Calu3 (cell line): ENCODE data around the gene COL4A4. TPM values are rescaled to one million over a fixed set of nuclear protein-coding genes. Genes with fewer than 3 reads are reported as not detected.

ENCODE experiments used
- BruUV-seq: library from RNA; stranded (reverse); fragments of 400-500 nt; replicated peaks from 2 replicates; lab custom pipeline; 2021; lab: Mats Ljungman, UMichigan
- CTCF ChIA-PET: fragments of 300-600 bp; sonication (Branson Sonifier 250); formaldehyde crosslinking; loops from one replicate; lab custom pipeline; 2022; ENCODE audit warnings: antibody characterized with exemption; lab: Charles Lee
- DNase-seq: peaks from one replicate; pipeline ENCODE4 v3.0.0; 2022
- H3K27ac Mint-ChIP-seq: one replicate; pipeline ENCODE4 v1.8.0; 2022; ENCODE audit warnings: mixed read lengths; ENCODE audit not compliant: unreplicated experiment
- H3K27me3 Mint-ChIP-seq: one replicate; pipeline ENCODE4 v1.8.0; 2022; ENCODE audit warnings: mixed read lengths; ENCODE audit not compliant: unreplicated experiment
- H3K36me3 Mint-ChIP-seq: one replicate; pipeline ENCODE4 v1.8.0; 2022; ENCODE audit warnings: mild to moderate bottlenecking, moderate library complexity, mixed read lengths; ENCODE audit not compliant: insufficient read depth, unreplicated experiment
- H3K4me1 Mint-ChIP-seq: one replicate; pipeline ENCODE4 v1.8.0; 2022; ENCODE audit warnings: mild to moderate bottlenecking, low read depth, mixed read lengths; ENCODE audit not compliant: unreplicated experiment
- H3K4me3 Mint-ChIP-seq: one replicate; pipeline ENCODE4 v1.8.0; 2022; ENCODE audit warnings: mild to moderate bottlenecking, low read depth, moderate library complexity, mixed read lengths; ENCODE audit not compliant: unreplicated experiment
- H3K9me3 Mint-ChIP-seq: one replicate; pipeline ENCODE4 v1.8.0; 2022; ENCODE audit warnings: low read depth, mixed read lengths; ENCODE audit not compliant: unreplicated experiment
- CTCF ChIP-seq: fragments of 200-600 bp; IDR thresholded peaks from one replicate; pipeline ENCODE4 v1.8.0; 2022; ENCODE audit warnings: antibody characterized with exemption; ENCODE audit not compliant: unreplicated experiment
- intact Hi-C: fragments of 100-400 bp; cut with micrococcal nuclease; formaldehyde crosslinking; loops from one replicate; pipeline ENCODE4 v1.10.0; 2022; ENCODE audit not compliant: unreplicated experiment
- total RNA-seq: library from RNA; stranded (reverse); gene quantifications from 2 replicates; pipeline ENCODE4 v1.2.3, GENCODE V29; 2022

Gene COL4A4
- total RNA-seq, 1 experiment from 2014 or later: 17.2 TPM

GRCh38 chr2:227130636-227131035 is 33.4 kb downstream of the COL4A4 start:
- no TSS peak for BruUV-seq
- no peaks in the 10 kb centered on the region for H3K9me3 Mint-ChIP-seq
- no peak for DNase-seq
- TF ChIP-seq CTCF: no peak
- H3K4me1 Mint-ChIP-seq: no peaks in the 10 kb centered on the region
- no peaks in the 10 kb centered on the region for H3K36me3 Mint-ChIP-seq
- H3K27me3 Mint-ChIP-seq: no peaks in the 10 kb centered on the region
- H3K27ac Mint-ChIP-seq: no peak overlapping the region
- intact Hi-C loops: loop anchor here (1.0 kb wide), 1 partner anchor 108 kb away; no protein-coding TSS in a partner anchor
- CTCF ChIA-PET: interaction anchor here (0.6 to 2.2 kb wide), 4 partner anchors 108 to 1697 kb away, joined by 3 to 26 read pairs (median 4); no protein-coding TSS in a partner anchor
- no peak overlapping the region for H3K4me3 Mint-ChIP-seq

GRCh38 chr2:227127201-227127600 is 36.8 kb downstream of the COL4A4 start:
- TF ChIP-seq CTCF: no peak
- no peak for DNase-seq
- H3K36me3 Mint-ChIP-seq: no peaks in the 10 kb centered on the region
- H3K27ac Mint-ChIP-seq: no peak overlapping the region
- intact Hi-C loops: no loop called here
- H3K4me3 Mint-ChIP-seq: no peak overlapping the region
- H3K27me3 Mint-ChIP-seq: no peaks in the 10 kb centered on the region
- CTCF ChIA-PET: interaction anchor here (1.1 kb wide), 1 partner anchor 111 kb away, joined by 3 read pairs; no protein-coding TSS in a partner anchor
- BruUV-seq: no TSS peak
- H3K9me3 Mint-ChIP-seq: no peaks in the 10 kb centered on the region
- H3K4me1 Mint-ChIP-seq: no peaks in the 10 kb centered on the region

- intact Hi-C loops: no loop called here
- no peak overlapping the region for H3K4me3 Mint-ChIP-seq
- CTCF ChIA-PET: no interaction called here
- H3K4me1 Mint-ChIP-seq: no peaks in the 10 kb centered on the region
- no peak for DNase-seq
- H3K27ac Mint-ChIP-seq: no peak overlapping the region
- BruUV-seq: no TSS peak
- TF ChIP-seq CTCF: no peak
- H3K27me3 Mint-ChIP-seq: no peaks in the 10 kb centered on the region
- H3K36me3 Mint-ChIP-seq: no peaks in the 10 kb centered on the region
- no peaks in the 10 kb centered on the region for H3K9me3 Mint-ChIP-seq
Observed at GRCh38 chr2:227125506-227125905, 38.5 kb downstream of the COL4A4 start.

GRCh38 chr2:227124811-227125210 is 39.2 kb downstream of the COL4A4 start:
- Mint-ChIP-seq H3K4me1 (no peaks in the 10 kb centered on the region), H3K4me3 (no peak overlapping the region), H3K27me3 (no peaks in the 10 kb centered on the region), H3K27ac (no peak overlapping the region), H3K9me3 (no peaks in the 10 kb centered on the region), H3K36me3 (no peaks in the 10 kb centered on the region)
- intact Hi-C loops: no loop called here
- DNase-seq: no peak
- CTCF ChIA-PET: no interaction called here
- no TSS peak for BruUV-seq
- no peak for TF ChIP-seq CTCF
